ENCODE data around the gene KIF2B.

Gene KIF2B, protein sequence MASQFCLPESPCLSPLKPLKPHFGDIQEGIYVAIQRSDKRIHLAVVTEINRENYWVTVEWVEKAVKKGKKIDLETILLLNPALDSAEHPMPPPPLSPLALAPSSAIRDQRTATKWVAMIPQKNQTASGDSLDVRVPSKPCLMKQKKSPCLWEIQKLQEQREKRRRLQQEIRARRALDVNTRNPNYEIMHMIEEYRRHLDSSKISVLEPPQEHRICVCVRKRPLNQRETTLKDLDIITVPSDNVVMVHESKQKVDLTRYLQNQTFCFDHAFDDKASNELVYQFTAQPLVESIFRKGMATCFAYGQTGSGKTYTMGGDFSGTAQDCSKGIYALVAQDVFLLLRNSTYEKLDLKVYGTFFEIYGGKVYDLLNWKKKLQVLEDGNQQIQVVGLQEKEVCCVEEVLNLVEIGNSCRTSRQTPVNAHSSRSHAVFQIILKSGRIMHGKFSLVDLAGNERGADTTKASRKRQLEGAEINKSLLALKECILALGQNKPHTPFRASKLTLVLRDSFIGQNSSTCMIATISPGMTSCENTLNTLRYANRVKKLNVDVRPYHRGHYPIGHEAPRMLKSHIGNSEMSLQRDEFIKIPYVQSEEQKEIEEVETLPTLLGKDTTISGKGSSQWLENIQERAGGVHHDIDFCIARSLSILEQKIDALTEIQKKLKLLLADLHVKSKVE

DNA sequence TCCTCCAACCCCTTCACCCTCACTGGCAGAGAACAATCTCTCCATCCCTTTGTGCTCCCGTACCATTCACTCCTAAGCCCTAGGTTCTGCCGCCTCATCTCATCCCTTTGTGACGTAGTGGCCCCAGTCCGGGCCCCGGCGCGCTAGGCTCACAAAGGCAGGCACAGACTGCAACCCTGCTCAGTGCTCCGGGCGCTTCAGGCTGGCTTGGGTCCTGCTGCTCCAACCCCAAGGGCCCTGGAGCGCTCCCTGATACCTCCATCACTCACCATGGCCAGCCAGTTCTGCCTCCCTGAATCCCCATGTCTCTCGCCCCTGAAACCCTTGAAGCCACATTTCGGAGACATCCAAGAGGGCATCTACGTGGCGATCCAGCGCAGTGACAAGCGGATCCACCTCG, at the start of gene KIF2B:
KIF2B (plus strand) TSS at position 164 of the 400 bp plus-strand sequence; CDS start at position 271, 107 bp downstream.
- Histone ChIP-seq H3K4me1 (ENCODE audit: insufficient read depth, low read length) (no peaks in the 10 kb centered on the region), H3K27ac (ENCODE audit: low read length) (no peak within 1 kb of the TSS), H3K9ac (ENCODE audit: low read depth, low read length) (no peak within 1 kb of the TSS), H3K9me3 (ENCODE audit: insufficient read depth, low read depth, low read length) (no peaks in the 10 kb centered on the region), H3K4me3 (ENCODE audit: low read length) (no peak within 1 kb of the TSS), H3K27me3 (ENCODE audit: insufficient read depth, low read length) (no peaks in the 10 kb centered on the region), H3K36me3 (ENCODE audit: insufficient read depth, low read depth, low read length) (no peaks in the 10 kb centered on the region)

DNA sequence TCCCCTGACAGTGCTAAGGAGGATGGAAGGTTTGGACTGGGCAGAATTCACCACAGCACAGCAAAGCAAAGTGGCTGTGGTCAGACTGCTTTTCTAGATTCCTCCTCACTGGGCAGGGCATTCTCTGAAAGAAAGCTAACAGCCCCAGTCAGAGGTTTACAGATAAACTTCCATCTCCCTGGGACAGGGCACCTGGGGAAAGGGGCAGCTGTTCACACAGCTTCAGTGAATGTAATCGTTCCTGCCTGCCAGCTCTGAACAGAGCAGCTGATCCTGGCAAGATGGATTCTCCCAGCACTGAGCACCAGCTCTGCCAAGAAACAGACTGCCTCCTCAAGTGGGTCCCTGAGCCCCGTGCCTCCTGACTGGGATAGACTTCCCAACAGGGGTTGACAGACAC, 42.4 kb upstream of the KIF2B start:
- no peaks in the 10 kb centered on the region for H3K27me3 ChIP-seq (ENCODE audit: insufficient read depth, low read length)
- no peak overlapping the region for H3K27ac ChIP-seq (ENCODE audit: low read length)
- H3K9me3 ChIP-seq (ENCODE audit: insufficient read depth, low read depth, low read length) = no peaks in the 10 kb centered on the region
- H3K4me3 ChIP-seq (ENCODE audit: low read length) = no peak overlapping the region
- no peak overlapping the region for H3K9ac ChIP-seq (ENCODE audit: low read depth, low read length)
- no peaks in the 10 kb centered on the region for H3K4me1 ChIP-seq (ENCODE audit: insufficient read depth, low read length)
- no peaks in the 10 kb centered on the region for H3K36me3 ChIP-seq (ENCODE audit: insufficient read depth, low read depth, low read length)

DNA sequence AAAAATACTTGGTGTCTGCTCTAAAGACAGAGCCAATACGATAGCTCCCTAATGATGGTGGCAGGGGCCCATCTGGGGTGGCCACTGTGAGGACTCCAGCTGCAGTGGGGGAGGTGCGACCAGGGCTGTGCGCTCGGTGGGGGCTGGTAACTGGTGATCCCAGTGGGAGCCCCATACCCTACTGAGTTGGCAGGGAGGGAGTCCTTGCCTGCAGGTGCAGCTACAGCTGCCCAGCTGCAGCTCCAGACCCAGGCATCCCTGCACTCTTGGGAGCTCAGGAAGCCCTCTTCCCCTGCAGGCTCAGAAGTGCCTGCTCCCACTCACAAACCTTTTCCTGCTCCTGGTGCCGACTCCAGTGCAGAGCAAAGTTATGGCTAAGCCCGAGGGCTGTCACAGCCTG, 31.2 kb upstream of the KIF2B start:
- Histone ChIP-seq H3K9ac (ENCODE audit: low read depth, low read length) (no peak overlapping the region), H3K27me3 (ENCODE audit: insufficient read depth, low read length) (no peaks in the 10 kb centered on the region), H3K27ac (ENCODE audit: low read length) (no peak overlapping the region), H3K4me1 (ENCODE audit: insufficient read depth, low read length) (no peaks in the 10 kb centered on the region), H3K4me3 (ENCODE audit: low read length) (no peak overlapping the region), H3K9me3 (ENCODE audit: insufficient read depth, low read depth, low read length) (no peaks in the 10 kb centered on the region), H3K36me3 (ENCODE audit: insufficient read depth, low read depth, low read length) (no peaks in the 10 kb centered on the region)

DNA sequence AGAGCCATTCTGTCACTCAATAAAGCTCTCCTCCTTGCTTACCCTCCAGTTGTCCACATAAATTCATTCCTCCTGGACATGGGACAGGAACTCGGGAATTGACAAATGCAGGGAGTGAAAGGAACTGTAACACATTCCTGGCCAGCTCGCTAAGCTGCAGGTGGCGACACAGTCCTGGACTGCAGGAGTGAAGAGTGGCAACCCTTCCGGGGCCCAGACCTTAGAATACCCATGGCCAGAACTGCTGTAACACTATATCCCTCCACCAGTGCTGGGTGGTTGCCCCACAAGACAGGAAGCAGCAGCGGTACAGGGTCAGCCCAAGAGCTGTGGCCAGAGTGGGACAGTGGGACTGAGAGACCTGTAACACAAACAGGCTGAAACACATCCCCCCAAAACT, 30.3 kb upstream of the KIF2B start:
- Histone ChIP-seq H3K4me1 (ENCODE audit: insufficient read depth, low read length) (no peaks in the 10 kb centered on the region), H3K36me3 (ENCODE audit: insufficient read depth, low read depth, low read length) (no peaks in the 10 kb centered on the region), H3K27ac (ENCODE audit: low read length) (no peak overlapping the region), H3K9me3 (ENCODE audit: insufficient read depth, low read depth, low read length) (no peaks in the 10 kb centered on the region), H3K27me3 (ENCODE audit: insufficient read depth, low read length) (no peaks in the 10 kb centered on the region), H3K9ac (ENCODE audit: low read depth, low read length) (no peak overlapping the region), H3K4me3 (ENCODE audit: low read length) (no peak overlapping the region)

DNA sequence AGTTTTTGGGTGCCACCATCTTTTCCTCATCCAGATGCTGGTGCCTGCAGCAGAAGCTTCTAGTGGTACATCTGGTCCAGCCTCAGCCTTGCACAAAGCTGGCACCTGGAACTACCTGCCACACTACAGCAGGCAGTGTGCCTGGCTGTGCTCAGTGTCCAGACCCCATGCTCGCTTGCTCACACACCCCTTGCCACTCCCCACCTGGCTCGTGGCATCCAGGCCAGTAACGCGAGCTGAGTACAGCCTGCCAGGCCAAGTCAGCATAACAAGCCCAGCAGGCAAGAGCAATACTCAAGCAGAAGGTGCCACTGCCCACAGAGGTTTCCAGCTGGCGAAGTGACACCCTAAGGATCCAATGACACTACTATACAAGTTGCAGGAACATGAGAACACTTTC, 29.7 kb upstream of the KIF2B start:
- H3K9ac ChIP-seq (ENCODE audit: low read depth, low read length) = no peak overlapping the region
- H3K27me3 ChIP-seq (ENCODE audit: insufficient read depth, low read length) = no peaks in the 10 kb centered on the region
- H3K4me3 ChIP-seq (ENCODE audit: low read length) = no peak overlapping the region

DNA sequence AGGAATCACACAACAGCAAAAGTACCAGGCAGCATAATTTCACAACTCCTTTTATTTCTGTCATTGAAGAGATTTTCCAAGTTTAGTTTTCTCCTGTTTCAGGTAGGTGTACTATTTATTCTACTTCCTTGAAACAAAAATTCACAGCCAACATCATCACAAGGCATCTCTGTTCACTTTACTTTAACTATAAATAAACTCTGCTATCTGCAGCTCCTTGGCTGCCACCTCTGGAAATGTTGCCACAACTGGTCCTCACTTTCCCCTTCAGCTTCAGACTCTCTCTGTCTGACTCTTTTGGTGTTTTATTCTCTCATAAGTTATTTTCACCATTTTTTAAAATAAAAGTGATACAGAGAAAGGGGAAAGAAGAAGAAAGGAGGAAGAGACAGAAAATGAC, 27.9 kb upstream of the KIF2B start:
- Histone ChIP-seq H3K27me3 (ENCODE audit: insufficient read depth, low read length) (no peaks in the 10 kb centered on the region), H3K9me3 (ENCODE audit: insufficient read depth, low read depth, low read length) (no peaks in the 10 kb centered on the region), H3K4me3 (ENCODE audit: low read length) (no peak overlapping the region), H3K9ac (ENCODE audit: low read depth, low read length) (no peak overlapping the region), H3K36me3 (ENCODE audit: insufficient read depth, low read depth, low read length) (no peaks in the 10 kb centered on the region), H3K27ac (ENCODE audit: low read length) (no peak overlapping the region), H3K4me1 (ENCODE audit: insufficient read depth, low read length) (no peaks in the 10 kb centered on the region)

More for the DNA sequence above, 29.7 kb upstream of the KIF2B start:
- Histone ChIP-seq H3K36me3 (ENCODE audit: insufficient read depth, low read depth, low read length) (no peaks in the 10 kb centered on the region), H3K9me3 (ENCODE audit: insufficient read depth, low read depth, low read length) (no peaks in the 10 kb centered on the region), H3K27ac (ENCODE audit: low read length) (no peak overlapping the region), H3K4me1 (ENCODE audit: insufficient read depth, low read length) (no peaks in the 10 kb centered on the region)

DNA sequence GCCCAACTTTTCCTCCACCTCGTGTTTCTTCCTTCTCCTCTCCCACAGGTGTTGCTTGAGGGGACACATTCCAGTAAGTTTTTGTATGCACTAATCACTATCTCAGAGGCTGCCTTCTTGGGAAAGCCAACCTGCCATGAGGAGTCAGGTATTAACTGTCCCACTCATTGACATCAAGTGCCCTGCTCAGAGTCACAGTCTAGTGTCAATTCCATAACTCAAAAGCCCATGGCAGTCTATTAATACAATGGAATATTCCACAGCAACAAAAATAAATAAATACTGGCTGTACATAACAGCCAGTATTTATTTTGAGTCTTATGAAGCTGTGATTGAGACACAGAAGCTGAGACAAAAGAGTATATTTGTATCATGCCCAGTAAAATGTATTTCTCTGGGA, 26.1 kb upstream of the KIF2B start:
- Histone ChIP-seq H3K4me1 (ENCODE audit: insufficient read depth, low read length) (no peaks in the 10 kb centered on the region), H3K36me3 (ENCODE audit: insufficient read depth, low read depth, low read length) (no peaks in the 10 kb centered on the region), H3K9me3 (ENCODE audit: insufficient read depth, low read depth, low read length) (no peaks in the 10 kb centered on the region), H3K27ac (ENCODE audit: low read length) (no peak overlapping the region), H3K9ac (ENCODE audit: low read depth, low read length) (no peak overlapping the region), H3K4me3 (ENCODE audit: low read length) (no peak overlapping the region), H3K27me3 (ENCODE audit: insufficient read depth, low read length) (no peaks in the 10 kb centered on the region)

DNA sequence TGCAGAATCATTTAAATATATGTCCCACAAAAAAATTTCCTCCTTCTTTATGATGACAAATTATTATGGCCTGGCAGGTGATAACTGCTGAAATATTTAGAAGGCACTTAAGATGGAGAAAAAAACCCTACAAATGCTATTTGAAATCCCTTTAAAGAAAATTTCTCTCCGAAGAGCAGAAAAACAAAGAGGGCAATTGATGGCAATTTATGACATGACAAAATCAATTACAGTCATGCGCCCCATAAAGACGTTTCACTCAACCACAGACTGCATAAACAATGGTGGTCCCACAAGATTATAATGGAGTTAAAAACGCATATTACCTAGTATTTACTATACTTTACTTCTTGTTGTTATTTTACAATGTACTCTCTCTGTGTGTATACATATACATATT, 25.2 kb upstream of the KIF2B start:
- no peaks in the 10 kb centered on the region for H3K9me3 ChIP-seq (ENCODE audit: insufficient read depth, low read depth, low read length)
- H3K4me1 ChIP-seq (ENCODE audit: insufficient read depth, low read length) = no peaks in the 10 kb centered on the region
- H3K27me3 ChIP-seq (ENCODE audit: insufficient read depth, low read length) = no peaks in the 10 kb centered on the region
- H3K27ac ChIP-seq (ENCODE audit: low read length) = no peak overlapping the region
- H3K4me3 ChIP-seq (ENCODE audit: low read length) = no peak overlapping the region
- no peak overlapping the region for H3K9ac ChIP-seq (ENCODE audit: low read depth, low read length)
- H3K36me3 ChIP-seq (ENCODE audit: insufficient read depth, low read depth, low read length) = no peaks in the 10 kb centered on the region

DNA sequence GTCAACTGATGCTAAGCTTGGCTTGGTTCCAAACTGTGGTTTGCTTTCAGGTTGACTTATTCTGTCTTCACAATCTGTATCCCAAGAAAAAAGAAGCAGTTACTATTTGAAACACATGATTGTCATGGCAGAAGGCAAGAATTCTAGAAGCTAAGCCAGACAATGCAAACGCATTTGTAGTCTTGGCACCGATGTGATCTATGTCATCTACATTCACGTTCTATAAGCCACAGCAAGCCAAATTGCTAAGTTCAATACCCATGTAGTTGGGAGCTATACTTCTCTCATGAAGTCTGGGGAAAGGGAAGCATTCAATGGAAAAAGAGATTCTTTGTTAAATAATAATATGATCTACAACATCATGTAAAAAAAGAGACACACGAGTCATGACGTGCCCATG, 18.3 kb upstream of the KIF2B start:
- Histone ChIP-seq H3K4me3 (ENCODE audit: low read length) (no peak overlapping the region), H3K4me1 (ENCODE audit: insufficient read depth, low read length) (no peaks in the 10 kb centered on the region), H3K27ac (ENCODE audit: low read length) (no peak overlapping the region), H3K36me3 (ENCODE audit: insufficient read depth, low read depth, low read length) (no peaks in the 10 kb centered on the region), H3K9me3 (ENCODE audit: insufficient read depth, low read depth, low read length) (no peaks in the 10 kb centered on the region), H3K9ac (ENCODE audit: low read depth, low read length) (no peak overlapping the region), H3K27me3 (ENCODE audit: insufficient read depth, low read length) (no peaks in the 10 kb centered on the region)

DNA sequence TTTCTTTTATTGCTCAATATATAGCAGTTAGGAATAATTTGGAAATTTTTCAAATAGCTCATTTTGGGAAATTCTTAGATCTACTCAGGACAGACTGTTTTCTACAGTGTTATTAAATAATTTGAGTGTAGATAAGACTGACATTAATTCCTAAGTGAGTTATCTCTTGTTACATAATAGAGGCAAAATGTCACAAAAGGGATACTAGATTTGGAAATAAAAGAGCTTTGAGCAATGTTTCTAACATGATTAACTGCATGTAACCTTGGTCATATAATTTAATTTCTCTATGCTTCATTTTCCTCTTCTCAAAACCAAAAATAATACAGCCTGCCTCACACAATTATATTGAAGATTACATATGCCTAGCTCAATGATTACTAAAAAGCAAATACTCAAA, 16.3 kb upstream of the KIF2B start:
- Histone ChIP-seq H3K9ac (ENCODE audit: low read depth, low read length) (no peak overlapping the region), H3K36me3 (ENCODE audit: insufficient read depth, low read depth, low read length) (no peaks in the 10 kb centered on the region), H3K4me3 (ENCODE audit: low read length) (no peak overlapping the region), H3K9me3 (ENCODE audit: insufficient read depth, low read depth, low read length) (no peaks in the 10 kb centered on the region), H3K27ac (ENCODE audit: low read length) (no peak overlapping the region), H3K27me3 (ENCODE audit: insufficient read depth, low read length) (no peaks in the 10 kb centered on the region), H3K4me1 (ENCODE audit: insufficient read depth, low read length) (no peaks in the 10 kb centered on the region)

DNA sequence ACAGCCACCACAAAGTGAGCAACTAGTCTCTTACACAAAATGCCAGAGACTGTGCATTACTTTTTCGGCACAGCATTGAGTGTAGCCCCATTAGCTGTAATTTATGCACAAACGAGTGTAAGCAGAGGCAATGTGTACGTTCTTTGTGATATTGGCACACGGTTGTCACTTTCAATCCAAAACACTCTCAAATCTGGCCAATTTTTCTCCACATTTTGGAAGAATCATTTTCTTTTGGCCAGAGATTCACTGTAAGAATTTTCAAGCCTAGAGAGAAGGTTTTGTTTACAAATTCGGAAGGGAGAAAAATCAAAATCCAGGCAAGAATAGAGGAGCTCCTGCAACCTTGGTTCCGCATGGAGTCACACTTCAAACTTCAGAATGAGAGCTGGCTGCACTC, 15.4 kb upstream of the KIF2B start:
- Histone ChIP-seq H3K36me3 (ENCODE audit: insufficient read depth, low read depth, low read length) (no peaks in the 10 kb centered on the region), H3K9ac (ENCODE audit: low read depth, low read length) (no peak overlapping the region), H3K4me3 (ENCODE audit: low read length) (no peak overlapping the region), H3K4me1 (ENCODE audit: insufficient read depth, low read length) (no peaks in the 10 kb centered on the region), H3K27me3 (ENCODE audit: insufficient read depth, low read length) (no peaks in the 10 kb centered on the region), H3K27ac (ENCODE audit: low read length) (no peak overlapping the region), H3K9me3 (ENCODE audit: insufficient read depth, low read depth, low read length) (no peaks in the 10 kb centered on the region)

DNA sequence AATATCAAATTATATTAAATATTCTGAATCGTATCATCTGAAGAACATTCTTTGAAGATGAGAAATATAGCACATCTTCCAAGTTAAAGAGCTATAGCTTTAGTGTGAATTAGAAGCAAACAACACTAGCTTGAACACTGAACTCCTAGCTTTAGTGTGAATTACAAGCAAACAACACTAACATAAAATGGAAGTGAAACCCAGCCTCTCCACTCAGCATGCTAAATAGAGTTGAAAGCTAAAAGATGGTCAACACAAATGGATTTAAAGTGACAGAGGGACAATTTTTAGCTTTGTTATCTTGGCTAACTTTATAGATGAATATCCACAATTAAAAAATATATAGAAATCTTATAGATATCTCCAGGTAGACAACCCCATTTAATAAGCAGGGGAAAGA, 4.5 kb upstream of the KIF2B start:
- Histone ChIP-seq H3K9me3 (ENCODE audit: insufficient read depth, low read depth, low read length) (no peaks in the 10 kb centered on the region), H3K4me3 (ENCODE audit: low read length) (no peak overlapping the region), H3K36me3 (ENCODE audit: insufficient read depth, low read depth, low read length) (no peaks in the 10 kb centered on the region), H3K27me3 (ENCODE audit: insufficient read depth, low read length) (no peaks in the 10 kb centered on the region), H3K4me1 (ENCODE audit: insufficient read depth, low read length) (no peaks in the 10 kb centered on the region), H3K27ac (ENCODE audit: low read length) (no peak overlapping the region), H3K9ac (ENCODE audit: low read depth, low read length) (no peak overlapping the region)

All from iPS-20b (cell line).